Fibroblast of skin of right biceps (primary cell): Measurements from ENCODE around the gene TRNT1.

Experiments used
- DNase-seq: peaks from one replicate; pipeline ENCODE4 v3.0.0-alpha.2; 2013

Gene TRNT1

GRCh38 chr3:3126477-3127431 lies at the start of gene TRNT1:
Gene TRNT1 (plus strand): TSS chr3:3126940. CDS start chr3:3129041, 2,101 bp downstream.
- peak; percentile 94 for DNase-seq

GRCh38 chr3:3080309-3080708 lies 46.4 kb upstream of the TRNT1 start:
- DNase-seq, result no peak

- no peak for DNase-seq
Measured at GRCh38 chr3:3081381-3082233, 45.1 kb upstream of the TRNT1 start.

GRCh38 chr3:3082234-3082924 lies 44.4 kb upstream of the TRNT1 start:
- DNase-seq, result no peak

GRCh38 chr3:3084890-3085289 lies 41.9 kb upstream of the TRNT1 start:
- DNase-seq, result no peak

GRCh38 chr3:3085782-3086181 lies 41.0 kb upstream of the TRNT1 start:
- DNase-seq, result no peak

- DNase-seq, result no peak
Measured at GRCh38 chr3:3086239-3086638, 40.5 kb upstream of the TRNT1 start.

- DNase-seq, result no peak
Measured at GRCh38 chr3:3087279-3087678, 39.5 kb upstream of the TRNT1 start.

- no peak for DNase-seq
Measured at GRCh38 chr3:3087716-3088465, 38.8 kb upstream of the TRNT1 start.

GRCh38 chr3:3089017-3089416 lies 37.7 kb upstream of the TRNT1 start:
- no peak for DNase-seq

GRCh38 chr3:3097958-3098357 lies 28.8 kb upstream of the TRNT1 start:
- DNase-seq, result no peak

GRCh38 chr3:3101660-3102458 lies 24.9 kb upstream of the TRNT1 start:
- DNase-seq, result no peak

- no peak for DNase-seq
Measured at GRCh38 chr3:3102751-3103150, 24.0 kb upstream of the TRNT1 start.

- DNase-seq, result no peak
Measured at GRCh38 chr3:3105246-3105645, 21.5 kb upstream of the TRNT1 start.

GRCh38 chr3:3105815-3106214 lies 20.9 kb upstream of the TRNT1 start:
- DNase-seq, result no peak

GRCh38 chr3:3107181-3107580 lies 19.6 kb upstream of the TRNT1 start:
- no peak for DNase-seq

- no peak for DNase-seq
Measured at GRCh38 chr3:3107858-3108257, 18.9 kb upstream of the TRNT1 start.

GRCh38 chr3:3109407-3110298 lies 17.1 kb upstream of the TRNT1 start:
- no peak for DNase-seq

- DNase-seq, result no peak
Measured at GRCh38 chr3:3110299-3110630, 16.5 kb upstream of the TRNT1 start, which contains the start of gene IL5RA. Gene IL5RA (minus strand): TSS chr3:3110374. CDS start chr3:3104984, 5,390 bp downstream.

GRCh38 chr3:3110749-3111361 lies 15.9 kb upstream of the TRNT1 start:
- no peak for DNase-seq
